Measurements from ENCODE around the gene ELMO3. TPM values are rescaled to one million over a fixed set of nuclear protein-coding genes. Genes with fewer than 3 reads are reported as not detected.

The ELMO3 gene
- total and polyA plus RNA-seq, 2 of the 13 experiments (the other 11 are each of a cell fraction or from before 2014, with no cell fraction given): 2.6 to 4.0 TPM

GRCh38 chr16:67170949-67171649 is 27.8 kb upstream of the ELMO3 start (continued):
- no peak for TF ChIP-seq DNMT1 (CRISPR knock-in tag; IDR thresholded peaks at IDR 0.05)
- TF ChIP-seq ZNF550 (CRISPR knock-in tag; IDR thresholded peaks at IDR 0.05; ENCODE audit: borderline replicate concordance): no peak; the same call in 1 of the 2 replicates
- no peak for TF ChIP-seq POLR2G (IDR thresholded peaks at IDR 0.05; ENCODE audit: low read depth, low read length)
- 0 out of 2 replicates have a peak, but pooled peaks have one; percentile 57 for TF ChIP-seq ZNF577 (CRISPR knock-in tag; IDR thresholded peaks at IDR 0.05; ENCODE audit: borderline replicate concordance, low read depth)
- TF ChIP-seq IKZF5 (CRISPR knock-in tag; IDR thresholded peaks at IDR 0.05): no peak; the same call in 1 of the 2 replicates
- TF ChIP-seq BCLAF1 (IDR thresholded peaks at IDR 0.05): no peak
- TF ChIP-seq ZMYM4 (CRISPR knock-in tag; IDR thresholded peaks at IDR 0.05): 0 out of 2 replicates have a peak, but pooled peaks have one; percentile 21
- TF ChIP-seq ZNF615 (CRISPR knock-in tag; IDR thresholded peaks at IDR 0.05; ENCODE audit: borderline replicate concordance): no peak
- no peak for TF ChIP-seq ELF1 (CRISPR knock-in tag; IDR thresholded peaks at IDR 0.05)
- TF ChIP-seq ZNF160 (CRISPR knock-in tag; IDR thresholded peaks at IDR 0.05): 0 out of 2 replicates have a peak, but pooled peaks have one; percentile 18
- no peak for TF ChIP-seq JUND (CRISPR knock-in tag; IDR thresholded peaks at IDR 0.05)
- no peak; the same call in 1 of the 2 replicates for TF ChIP-seq ZKSCAN8 (CRISPR knock-in tag; IDR thresholded peaks at IDR 0.05; ENCODE audit: borderline replicate concordance)
- TF ChIP-seq ZNF616 (CRISPR knock-in tag; IDR thresholded peaks at IDR 0.05; ENCODE audit: low read depth): peak; percentile 74; the same call in 1 of the 2 replicates
- no peak for TF ChIP-seq SMARCC2 (IDR thresholded peaks at IDR 0.05)
- no peak for TF ChIP-seq PAF1 (CRISPR knock-in tag; IDR thresholded peaks at IDR 0.05)
- no peak for TF ChIP-seq ISL2 (CRISPR knock-in tag; IDR thresholded peaks at IDR 0.05)
- TF ChIP-seq ZNF569 (CRISPR knock-in tag; IDR thresholded peaks at IDR 0.05; ENCODE audit: borderline replicate concordance): no peak
- TF ChIP-seq ZNF207 (IDR thresholded peaks at IDR 0.05; ENCODE audit: borderline replicate concordance): no peak
- TF ChIP-seq MEF2D (CRISPR knock-in tag; IDR thresholded peaks at IDR 0.05): 0 out of 2 replicates have a peak, but pooled peaks have one; percentile 41
- 0 out of 2 replicates have a peak, but pooled peaks have one; percentile 14 for TF ChIP-seq NFIB (CRISPR knock-in tag; IDR thresholded peaks at IDR 0.05; ENCODE audit: borderline replicate concordance)
- TF ChIP-seq ZNF136 (CRISPR knock-in tag; IDR thresholded peaks at IDR 0.05; ENCODE audit: low read depth): 0 out of 2 replicates have a peak, but pooled peaks have one; percentile 44
- TF ChIP-seq MAX (IDR thresholded peaks at IDR 0.05): peak; percentile 16; the same call in 1 of the 2 replicates
- TF ChIP-seq ETV5 (CRISPR knock-in tag; IDR thresholded peaks at IDR 0.05; ENCODE audit: borderline replicate concordance): 0 out of 2 replicates have a peak, but pooled peaks have one; percentile 3
- TF ChIP-seq ZNF879 (CRISPR knock-in tag; IDR thresholded peaks at IDR 0.05): 0 out of 2 replicates have a peak, but pooled peaks have one; percentile 80
- TF ChIP-seq DNMT3B (CRISPR knock-in tag; conservative IDR thresholded peaks at IDR 0.05): no peak
- no peak for TF ChIP-seq TFDP1 (CRISPR knock-in tag; IDR thresholded peaks at IDR 0.05; ENCODE audit: borderline replicate concordance)

Data from HepG2 (cell line).